Measurements from ENCODE around the gene PRM1. TPM values are rescaled to one million over a fixed set of nuclear protein-coding genes. Genes with fewer than 3 reads are reported as not detected.

PRM1 gene
- total and polyA plus RNA-seq, 2 of the 13 experiments (the other 11 are each of a cell fraction or from before 2014, with no cell fraction given) = not detected

DNA sequence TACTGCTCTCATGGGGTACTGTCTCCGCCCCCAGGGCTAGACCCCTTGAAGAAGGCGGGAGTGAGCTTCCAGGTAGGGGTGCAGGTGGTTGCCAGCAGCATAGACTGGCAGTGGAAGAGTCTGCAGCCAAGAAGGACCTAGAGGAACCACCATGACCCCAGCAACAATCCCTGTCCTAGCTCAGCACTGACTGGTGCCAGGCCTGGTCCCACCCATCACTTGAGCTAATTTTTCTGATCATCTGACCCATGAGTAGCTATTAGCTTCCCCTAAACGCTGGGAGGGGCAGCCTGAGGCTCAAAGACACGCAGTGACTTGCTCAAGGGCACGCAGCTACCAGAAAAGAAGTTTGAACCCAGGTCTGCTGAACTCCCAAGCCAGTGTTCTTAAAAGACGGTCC, 8.6 kb downstream of the PRM1 start (continued):
- TF ChIP-seq ZNF839 (CRISPR knock-in tag; IDR thresholded peaks at IDR 0.05; ENCODE audit: borderline replicate concordance) = no peak

DNA sequence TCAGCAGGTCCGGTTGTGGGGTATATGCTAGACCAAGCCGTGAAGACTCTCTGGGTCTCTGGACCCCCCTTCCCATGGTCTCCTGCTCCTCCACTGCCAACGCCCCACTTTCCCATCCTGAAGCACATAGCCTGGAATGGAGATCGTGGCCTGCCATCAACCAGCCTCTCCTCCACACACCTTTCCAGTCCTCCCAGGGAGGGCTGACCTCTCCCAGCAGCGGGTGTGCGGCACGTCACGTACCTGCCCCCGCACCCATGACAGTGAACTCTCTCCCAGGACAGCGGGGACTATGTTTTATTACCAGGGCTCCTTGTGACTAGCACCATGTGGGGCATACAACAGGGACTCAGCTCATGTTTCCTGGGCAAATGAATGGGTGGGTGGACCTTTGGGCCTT, 9.5 kb downstream of the PRM1 start:
- in situ Hi-C loops (cut with HindIII; ENCODE audit: extremely low pct_ligation_motif_present, low pct_unique_long_range_greater_than_20kb) (no loop called here), intact Hi-C loops (cut with micrococcal nuclease; ENCODE audit: unreplicated experiment) (no loop called here)
- over 99% methylated on average over 10 of the region's 10 CpGs for WGBS (ENCODE audit: low lambda C conversion rate)
- H4K20me1 ChIP-seq (ENCODE audit: insufficient read depth, low read length) = no peaks in the 10 kb centered on the region
- no peak overlapping the region for H3K4me2 ChIP-seq (ENCODE audit: low read depth, low read length)
- no peaks in the 10 kb centered on the region for H3K27me3 ChIP-seq (ENCODE audit: control insufficient read depth in 1 of 2, insufficient read depth in 2 of 2, low read length in 2 of 2)
- H3K4me3 ChIP-seq (replicated peaks in 1 of 3; ENCODE audit: insufficient read depth in 1 of 3, low read depth in 2 of 3, low read length in 3 of 3) = no peak overlapping the region
- no peak for ATAC-seq
- ChIA-PET CTCF (ENCODE audit: low intra/inter-chr PET ratio, low total read pairs) (no interaction called here), POLR2A (interaction anchor here (1.6 to 14.0 kb wide), 3 partner anchors 8 to 25 kb away, joined by 5 to 351 read pairs (median 21); partner anchors contain the start of gene SOCS1)
- no peak for FAIRE-seq
- no peak overlapping the region for H3K9ac ChIP-seq (ENCODE audit: insufficient read depth, low read depth, low read length)
- H2AFZ ChIP-seq (ENCODE audit: low read length) = no peak overlapping the region
- peaks cover 5% of the 10 kb centered on the region; the same call in 1 of the 2 replicates for H3K9me3 ChIP-seq (ENCODE audit: low read length)
- no TSS peak for BruUV-seq (replicated peaks)
- peaks cover 90% of the 10 kb centered on the region for H3K4me1 ChIP-seq (ENCODE audit: insufficient read depth, low read length)
- H3K36me3 ChIP-seq (replicated peaks in 1 of 2; ENCODE audit: control insufficient read depth in 1 of 2, insufficient read depth in 2 of 2, low read length in 2 of 2) = no peaks in the 10 kb centered on the region
- H3K79me2 ChIP-seq (ENCODE audit: insufficient read depth, low read length) = no peaks in the 10 kb centered on the region
- no peak for DNase-seq (ENCODE audit: low spot score)
- peak overlapping the region; percentile 58 for H3K27ac ChIP-seq (ENCODE audit: extremely low read length, insufficient read depth, low read length)
- TF ChIP-seq HCFC1 (IDR thresholded peaks at IDR 0.05; ENCODE audit: low read depth, low read length) = no peak
- no peak for TF ChIP-seq GABPB1 (CRISPR knock-in tag; IDR thresholded peaks at IDR 0.05)
- TF ChIP-seq ZNF563 (CRISPR knock-in tag; IDR thresholded peaks at IDR 0.05) = no peak
- no peak for TF ChIP-seq JUND (CRISPR knock-in tag; IDR thresholded peaks at IDR 0.05)
- peak; percentile 83 for TF ChIP-seq ZBTB38 (CRISPR knock-in tag; IDR thresholded peaks at IDR 0.05)
- no peak for TF ChIP-seq ZNF326 (CRISPR knock-in tag; IDR thresholded peaks at IDR 0.05; ENCODE audit: borderline replicate concordance)
- no peak for TF ChIP-seq FOXJ3 (CRISPR knock-in tag; IDR thresholded peaks at IDR 0.05; ENCODE audit: borderline replicate concordance)
- no peak for TF ChIP-seq AGO1 (IDR thresholded peaks at IDR 0.05; ENCODE audit: low read depth, low read length, poor library complexity, severe bottlenecking)
- TF ChIP-seq MTA1 (CRISPR knock-in tag; IDR thresholded peaks at IDR 0.05; ENCODE audit: borderline replicate concordance) = no peak; the same call in 1 of the 2 replicates
- no peak for TF ChIP-seq ZNF850 (CRISPR knock-in tag; conservative IDR thresholded peaks at IDR 0.05)
- no peak for TF ChIP-seq RFXAP (CRISPR knock-in tag; IDR thresholded peaks at IDR 0.05; ENCODE audit: borderline replicate concordance)
- no peak for TF ChIP-seq ZNF75D (CRISPR knock-in tag; IDR thresholded peaks at IDR 0.05; ENCODE audit: borderline replicate concordance)
- no peak for TF ChIP-seq CBFB (CRISPR knock-in tag; IDR thresholded peaks at IDR 0.05)
- no peak for TF ChIP-seq RARG (CRISPR knock-in tag; IDR thresholded peaks at IDR 0.05; ENCODE audit: low read depth)
- no peak for TF ChIP-seq TP53 (CRISPR knock-in tag; conservative IDR thresholded peaks at IDR 0.05)
- TF ChIP-seq NFYC (CRISPR knock-in tag; IDR thresholded peaks at IDR 0.05) = no peak
- no peak for TF ChIP-seq KDM2A (CRISPR knock-in tag; IDR thresholded peaks at IDR 0.05; ENCODE audit: borderline replicate concordance, low read depth)
- TF ChIP-seq, protein P1, sequence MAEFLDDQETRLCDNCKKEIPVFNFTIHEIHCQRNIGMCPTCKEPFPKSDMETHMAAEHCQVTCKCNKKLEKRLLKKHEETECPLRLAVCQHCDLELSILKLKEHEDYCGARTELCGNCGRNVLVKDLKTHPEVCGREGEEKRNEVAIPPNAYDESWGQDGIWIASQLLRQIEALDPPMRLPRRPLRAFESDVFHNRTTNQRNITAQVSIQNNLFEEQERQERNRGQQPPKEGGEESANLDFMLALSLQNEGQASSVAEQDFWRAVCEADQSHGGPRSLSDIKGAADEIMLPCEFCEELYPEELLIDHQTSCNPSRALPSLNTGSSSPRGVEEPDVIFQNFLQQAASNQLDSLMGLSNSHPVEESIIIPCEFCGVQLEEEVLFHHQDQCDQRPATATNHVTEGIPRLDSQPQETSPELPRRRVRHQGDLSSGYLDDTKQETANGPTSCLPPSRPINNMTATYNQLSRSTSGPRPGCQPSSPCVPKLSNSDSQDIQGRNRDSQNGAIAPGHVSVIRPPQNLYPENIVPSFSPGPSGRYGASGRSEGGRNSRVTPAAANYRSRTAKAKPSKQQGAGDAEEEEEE (CRISPR knock-in tag; IDR thresholded peaks at IDR 0.05; ENCODE audit: borderline replicate concordance) = no peak
- TF ChIP-seq FOXO1 (CRISPR knock-in tag; IDR thresholded peaks at IDR 0.05) = no peak
- TF ChIP-seq, protein P2, sequence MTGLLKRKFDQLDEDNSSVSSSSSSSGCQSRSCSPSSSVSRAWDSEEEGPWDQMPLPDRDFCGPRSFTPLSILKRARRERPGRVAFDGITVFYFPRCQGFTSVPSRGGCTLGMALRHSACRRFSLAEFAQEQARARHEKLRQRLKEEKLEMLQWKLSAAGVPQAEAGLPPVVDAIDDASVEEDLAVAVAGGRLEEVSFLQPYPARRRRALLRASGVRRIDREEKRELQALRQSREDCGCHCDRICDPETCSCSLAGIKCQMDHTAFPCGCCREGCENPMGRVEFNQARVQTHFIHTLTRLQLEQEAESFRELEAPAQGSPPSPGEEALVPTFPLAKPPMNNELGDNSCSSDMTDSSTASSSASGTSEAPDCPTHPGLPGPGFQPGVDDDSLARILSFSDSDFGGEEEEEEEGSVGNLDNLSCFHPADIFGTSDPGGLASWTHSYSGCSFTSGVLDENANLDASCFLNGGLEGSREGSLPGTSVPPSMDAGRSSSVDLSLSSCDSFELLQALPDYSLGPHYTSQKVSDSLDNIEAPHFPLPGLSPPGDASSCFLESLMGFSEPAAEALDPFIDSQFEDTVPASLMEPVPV (CRISPR knock-in tag; IDR thresholded peaks at IDR 0.05) = no peak
- no peak for TF ChIP-seq ARNT (IDR thresholded peaks at IDR 0.05)
